ENCODE data around the gene RAG2. TPM values are rescaled to one million over a fixed set of nuclear protein-coding genes. Genes with fewer than 3 reads are reported as not detected.
"Not testable (repeated sequence)": the region's sequence is repeated elsewhere in the genome, so short reads cannot be mapped to it uniquely, and the experiment has no call there.

The RAG2 gene
- total RNA-seq, 1 donor: not detected

- peak; percentile 65 for DNase-seq (ENCODE audit: low read depth)
- peak overlapping the region; percentile 35 for H3K4me3 ChIP-seq (ENCODE audit: low read depth, low read length)
- peak; percentile 68 for TF ChIP-seq CTCF (IDR thresholded peaks at IDR 0.05; ENCODE audit: insufficient read depth, low read depth, low read length)
Measured at GRCh38 chr11:36564376-36565030, 33.5 kb downstream of the RAG2 start.

- no peak for DNase-seq (ENCODE audit: low read depth)
- no peak overlapping the region for H3K4me3 ChIP-seq (ENCODE audit: low read depth, low read length)
- TF ChIP-seq CTCF (IDR thresholded peaks at IDR 0.05; ENCODE audit: insufficient read depth, low read depth, low read length): no peak
Measured at GRCh38 chr11:36558571-36559413, 39.2 kb downstream of the RAG2 start.

GRCh38 chr11:36557991-36558390 is 40.0 kb downstream of the RAG2 start:
- no peak for DNase-seq (ENCODE audit: low read depth)
- no peak for TF ChIP-seq CTCF (IDR thresholded peaks at IDR 0.05; ENCODE audit: insufficient read depth, low read depth, low read length)

GRCh38 chr11:36557390-36557789 is 40.6 kb downstream of the RAG2 start:
- H3K4me3 ChIP-seq (ENCODE audit: low read depth, low read length): peak overlapping the region; percentile 29
- DNase-seq (ENCODE audit: low read depth): not testable (repeated sequence)

More at GRCh38 chr11:36557991-36558390, 40.0 kb downstream of the RAG2 start:
- H3K4me3 ChIP-seq (ENCODE audit: low read depth, low read length): no peak overlapping the region

- DNase-seq (ENCODE audit: low read depth): no peak
- H3K4me3 ChIP-seq (ENCODE audit: low read depth, low read length): no peak overlapping the region
- no peak for TF ChIP-seq CTCF (IDR thresholded peaks at IDR 0.05; ENCODE audit: insufficient read depth, low read depth, low read length)
Measured at GRCh38 chr11:36550385-36551115, 47.5 kb downstream of the RAG2 start.

Other genes with a start within 250 kb of the RAG2 start
- 9.0 and 13.4 TPM in 2 replicates for gene TRAF6, start 88.0 kb downstream of the RAG2 start, total RNA-seq
- 0.32 and 0.86 TPM in 2 replicates for gene RAG1, start 30.2 kb downstream of the RAG2 start, total RNA-seq
- 23.2 and 25.5 TPM in 2 replicates for gene IFTAP, start 3.7 kb downstream of the RAG2 start, total RNA-seq

All from fibroblast of villous mesenchyme (primary cell).